ENCODE results near the gene SPATA20.

SPATA20 gene

GRCh38 chr17:50588391-50589049 lies 41.5 kb downstream of the SPATA20 start:
- no peaks in the 10 kb centered on the region for H3K79me2 ChIP-seq (ENCODE audit: control insufficient read depth, insufficient read depth, low read length, poor library complexity)
- H3K9me3 ChIP-seq (ENCODE audit: insufficient read depth, low read depth, low read length): no peaks in the 10 kb centered on the region
- no peak overlapping the region for H4K12ac ChIP-seq (ENCODE audit: low read depth, low read length)
- H3K27ac ChIP-seq (ENCODE audit: low read depth, low read length): no peak overlapping the region
- no CpG with 5 or more reads among the region's 18 CpGs for WGBS (ENCODE audit: extremely low coverage, insufficient coverage, insufficient read length)
- H3K4me3 ChIP-seq (ENCODE audit: low read depth, low read length): no peak overlapping the region
- no peak overlapping the region for H2BK5ac ChIP-seq (ENCODE audit: low read depth, low read length, poor library complexity)
- no peak overlapping the region for H2BK12ac ChIP-seq (ENCODE audit: low read length)
- H3K18ac ChIP-seq (ENCODE audit: low read length): no peak overlapping the region
- no peaks in the 10 kb centered on the region for H3K79me1 ChIP-seq (ENCODE audit: low read length)
- no peak overlapping the region for H3K23ac ChIP-seq (ENCODE audit: low read length)
- H4K8ac ChIP-seq (ENCODE audit: low read depth, low read length): no peak overlapping the region
- no peak overlapping the region for H2BK120ac ChIP-seq (ENCODE audit: insufficient read depth, low read length, poor library complexity)
- no peaks in the 10 kb centered on the region for H3K36me3 ChIP-seq (ENCODE audit: control insufficient read depth in 1 of 2, insufficient read depth in 2 of 2, low read length in 2 of 2)
- no peak overlapping the region for H2AK5ac ChIP-seq (ENCODE audit: low read length)
- no peaks in the 10 kb centered on the region for H3K4me1 ChIP-seq (ENCODE audit: control insufficient read depth in 1 of 2, insufficient read depth in 2 of 2, low read length in 2 of 2)
- H3K4me2 ChIP-seq (ENCODE audit: low read length): no peak overlapping the region
- H3K27me3 ChIP-seq (ENCODE audit: insufficient read depth, low read length): no peaks in the 10 kb centered on the region
- no peak overlapping the region for H4K91ac ChIP-seq (ENCODE audit: low read depth, low read length)
- H2AFZ ChIP-seq (ENCODE audit: insufficient read depth, low read length, poor library complexity): no peak overlapping the region
- no peak overlapping the region for H3K9ac ChIP-seq (ENCODE audit: low read length)
- DNase-seq: no peak
- H3K4ac ChIP-seq (ENCODE audit: low read depth, low read length): no peak overlapping the region
- H3K14ac ChIP-seq (ENCODE audit: low read length): no peak overlapping the region

GRCh38 chr17:50589095-50589705 lies 42.2 kb downstream of the SPATA20 start:
- Histone ChIP-seq H2BK12ac (ENCODE audit: low read length) (no peak overlapping the region), H3K23ac (ENCODE audit: low read length) (no peak overlapping the region), H2BK5ac (ENCODE audit: low read depth, low read length, poor library complexity) (no peak overlapping the region), H3K79me2 (ENCODE audit: control insufficient read depth, insufficient read depth, low read length, poor library complexity) (no peaks in the 10 kb centered on the region), H3K27me3 (ENCODE audit: insufficient read depth, low read length) (no peaks in the 10 kb centered on the region), H4K91ac (ENCODE audit: low read depth, low read length) (no peak overlapping the region), H3K4me2 (ENCODE audit: low read length) (no peak overlapping the region), H3K27ac (ENCODE audit: low read depth, low read length) (no peak overlapping the region), H3K4me1 (ENCODE audit: control insufficient read depth in 1 of 2, insufficient read depth in 2 of 2, low read length in 2 of 2) (no peaks in the 10 kb centered on the region), H4K12ac (ENCODE audit: low read depth, low read length) (no peak overlapping the region), H2AFZ (ENCODE audit: insufficient read depth, low read length, poor library complexity) (no peak overlapping the region), H3K4ac (ENCODE audit: low read depth, low read length) (no peak overlapping the region), H3K14ac (ENCODE audit: low read length) (no peak overlapping the region), H3K36me3 (ENCODE audit: control insufficient read depth in 1 of 2, insufficient read depth in 2 of 2, low read length in 2 of 2) (no peaks in the 10 kb centered on the region), H4K8ac (ENCODE audit: low read depth, low read length) (no peak overlapping the region), H3K79me1 (ENCODE audit: low read length) (no peaks in the 10 kb centered on the region), H3K4me3 (ENCODE audit: low read depth, low read length) (no peak overlapping the region), H2AK5ac (ENCODE audit: low read length) (no peak overlapping the region), H2BK120ac (ENCODE audit: insufficient read depth, low read length, poor library complexity) (no peak overlapping the region), H3K18ac (ENCODE audit: low read length) (no peak overlapping the region), H3K9me3 (ENCODE audit: insufficient read depth, low read depth, low read length) (no peaks in the 10 kb centered on the region), H3K9ac (ENCODE audit: low read length) (no peak overlapping the region)
- WGBS (ENCODE audit: extremely low coverage, insufficient coverage, insufficient read length): no CpG with 5 or more reads among the region's 10 CpGs
- no peak for DNase-seq

- Histone ChIP-seq H3K18ac (ENCODE audit: low read length) (no peak overlapping the region), H3K27me3 (ENCODE audit: insufficient read depth, low read length) (no peaks in the 10 kb centered on the region), H3K9me3 (ENCODE audit: insufficient read depth, low read depth, low read length) (peaks cover 4% of the 10 kb centered on the region), H3K4me3 (ENCODE audit: low read depth, low read length) (no peak overlapping the region), H3K23ac (ENCODE audit: low read length) (no peak overlapping the region), H3K79me2 (ENCODE audit: control insufficient read depth, insufficient read depth, low read length, poor library complexity) (no peaks in the 10 kb centered on the region), H2BK12ac (ENCODE audit: low read length) (no peak overlapping the region), H2BK5ac (ENCODE audit: low read depth, low read length, poor library complexity) (no peak overlapping the region), H4K8ac (ENCODE audit: low read depth, low read length) (no peak overlapping the region), H4K91ac (ENCODE audit: low read depth, low read length) (no peak overlapping the region), H3K9ac (ENCODE audit: low read length) (no peak overlapping the region), H3K4ac (ENCODE audit: low read depth, low read length) (no peak overlapping the region), H3K14ac (ENCODE audit: low read length) (no peak overlapping the region), H3K79me1 (ENCODE audit: low read length) (no peaks in the 10 kb centered on the region), H2BK120ac (ENCODE audit: insufficient read depth, low read length, poor library complexity) (no peak overlapping the region), H3K4me1 (ENCODE audit: control insufficient read depth in 1 of 2, insufficient read depth in 2 of 2, low read length in 2 of 2) (no peaks in the 10 kb centered on the region), H2AK5ac (ENCODE audit: low read length) (no peak overlapping the region), H3K4me2 (ENCODE audit: low read length) (no peak overlapping the region), H2AFZ (ENCODE audit: insufficient read depth, low read length, poor library complexity) (no peak overlapping the region), H4K12ac (ENCODE audit: low read depth, low read length) (no peak overlapping the region), H3K36me3 (ENCODE audit: control insufficient read depth in 1 of 2, insufficient read depth in 2 of 2, low read length in 2 of 2) (no peaks in the 10 kb centered on the region), H3K27ac (ENCODE audit: low read depth, low read length) (no peak overlapping the region)
- DNase-seq: no peak
- WGBS (ENCODE audit: extremely low coverage, insufficient coverage, insufficient read length): no CpG with 5 or more reads among the region's 24 CpGs
Measured at GRCh38 chr17:50590946-50591737, 44.2 kb downstream of the SPATA20 start.

GRCh38 chr17:50593321-50593720 lies 46.3 kb downstream of the SPATA20 start:
- Histone ChIP-seq H3K14ac (ENCODE audit: low read length) (no peak overlapping the region), H3K27me3 (ENCODE audit: insufficient read depth, low read length) (no peaks in the 10 kb centered on the region), H3K27ac (ENCODE audit: low read depth, low read length) (no peak overlapping the region), H2BK12ac (ENCODE audit: low read length) (no peak overlapping the region), H4K12ac (ENCODE audit: low read depth, low read length) (no peak overlapping the region), H3K4me3 (ENCODE audit: low read depth, low read length) (no peak overlapping the region), H3K79me2 (ENCODE audit: control insufficient read depth, insufficient read depth, low read length, poor library complexity) (no peaks in the 10 kb centered on the region), H2AK5ac (ENCODE audit: low read length) (no peak overlapping the region), H3K18ac (ENCODE audit: low read length) (no peak overlapping the region), H2BK120ac (ENCODE audit: insufficient read depth, low read length, poor library complexity) (no peak overlapping the region), H4K8ac (ENCODE audit: low read depth, low read length) (no peak overlapping the region), H3K4me1 (ENCODE audit: control insufficient read depth in 1 of 2, insufficient read depth in 2 of 2, low read length in 2 of 2) (no peaks in the 10 kb centered on the region), H3K9me3 (ENCODE audit: insufficient read depth, low read depth, low read length) (peaks cover 4% of the 10 kb centered on the region), H3K4me2 (ENCODE audit: low read length) (no peak overlapping the region), H3K4ac (ENCODE audit: low read depth, low read length) (no peak overlapping the region), H2BK5ac (ENCODE audit: low read depth, low read length, poor library complexity) (no peak overlapping the region), H3K79me1 (ENCODE audit: low read length) (no peaks in the 10 kb centered on the region), H3K9ac (ENCODE audit: low read length) (no peak overlapping the region), H4K91ac (ENCODE audit: low read depth, low read length) (no peak overlapping the region), H2AFZ (ENCODE audit: insufficient read depth, low read length, poor library complexity) (no peak overlapping the region), H3K23ac (ENCODE audit: low read length) (no peak overlapping the region), H3K36me3 (ENCODE audit: control insufficient read depth in 1 of 2, insufficient read depth in 2 of 2, low read length in 2 of 2) (no peaks in the 10 kb centered on the region)
- WGBS (ENCODE audit: extremely low coverage, insufficient coverage, insufficient read length): no CpG with 5 or more reads among the region's 10 CpGs
- DNase-seq: peak; percentile 16 to 60

Data from trophoblast cell (in vitro differentiated cells and primary cell).